ENCODE data around the gene FADS6. TPM values are rescaled to one million over a fixed set of nuclear protein-coding genes. Genes with fewer than 3 reads are reported as not detected.
"Not testable (repeated sequence)": the region's sequence is repeated elsewhere in the genome, so short reads cannot be mapped to it uniquely, and the experiment has no call there.

Gene FADS6
- polyA plus RNA-seq, 3 donors = not detected

- Mint-ChIP-seq H3K9me3 (peaks cover 0 to 13% (median 2%) of the 10 kb centered on the region in 7 donors), H3K36me3 (no peaks in the 10 kb centered on the region), H3K27ac (no peak overlapping the region), H3K27me3 (ENCODE audit: low read depth in 3 of 3) (peaks cover 25 to 32% (median 30%) of the 10 kb centered on the region in 3 donors), H3K4me3 (no peak overlapping the region), H3K4me1 (peaks cover 4% of the 10 kb centered on the region)
- Histone ChIP-seq H3K27me3 (ENCODE audit: control insufficient read depth in 2 of 2, insufficient read depth in 2 of 2, low read length in 2 of 2) (peaks cover 0 to 11% of the 10 kb centered on the region in 2 donors), H3K79me2 (ENCODE audit: insufficient read depth, low read length) (no peaks in the 10 kb centered on the region), H3K4me1 (ENCODE audit: control insufficient read depth in 1 of 2, insufficient read depth in 2 of 2, low read length in 2 of 2) (no peaks in the 10 kb centered on the region), H3K9me3 (replicated peaks in 1 of 2; ENCODE audit: control insufficient read depth in 1 of 2, insufficient read depth in 1 of 2, low read length in 2 of 2) (no peaks in the 10 kb centered on the region), H2AFZ (ENCODE audit: insufficient read depth, low read depth, low read length, poor library complexity, severe bottlenecking) (no peak overlapping the region), H3K4me2 (replicated peaks; ENCODE audit: extremely low read depth, low read length, poor library complexity, severe bottlenecking) (no peak overlapping the region), H3K4me3 (replicated peaks in 1 of 3; ENCODE audit: low read depth in 2 of 3, low read length in 3 of 3) (no peak overlapping the region), H4K20me1 (ENCODE audit: insufficient read depth, low read length) (no peaks in the 10 kb centered on the region), H3K27ac (ENCODE audit: low read depth in 1 of 2, low read length in 2 of 2) (no peak overlapping the region), H3K36me3 (replicated peaks in 1 of 2; ENCODE audit: control insufficient read depth in 1 of 2, insufficient read depth in 2 of 2, low read length in 2 of 2) (no peaks in the 10 kb centered on the region), H3K9ac (ENCODE audit: insufficient read depth, low read length, poor library complexity, severe bottlenecking) (no peak overlapping the region)
- 97% methylated on average over 29 of the region's 34 CpGs for WGBS (ENCODE audit: insufficient coverage)
- no peak for DNase-seq
- no peak for TF ChIP-seq CTCF (IDR thresholded peaks at IDR 0.05)
- intact Hi-C loops (cut with micrococcal nuclease) = no loop called here
Measured at GRCh38 chr17:74907012-74907411, 13.6 kb upstream of the FADS6 start.

GRCh38 chr17:74906214-74906793, 12.9 kb upstream of the FADS6 start:
- H3K4me2 ChIP-seq (replicated peaks; ENCODE audit: extremely low read depth, low read length, poor library complexity, severe bottlenecking); H3K27ac Mint-ChIP-seq; H3K4me3 Mint-ChIP-seq; H4K20me1 ChIP-seq (ENCODE audit: insufficient read depth, low read length); H3K9me3 ChIP-seq (replicated peaks in 1 of 2; ENCODE audit: control insufficient read depth in 1 of 2, insufficient read depth in 1 of 2, low read length in 2 of 2); H3K9ac ChIP-seq (ENCODE audit: insufficient read depth, low read length, poor library complexity, severe bottlenecking); H3K4me1 Mint-ChIP-seq; DNase-seq; H2AFZ ChIP-seq (ENCODE audit: insufficient read depth, low read depth, low read length, poor library complexity, severe bottlenecking); intact Hi-C loops (cut with micrococcal nuclease); H3K27ac ChIP-seq (ENCODE audit: low read depth in 1 of 2, low read length in 2 of 2); H3K36me3 ChIP-seq (replicated peaks in 1 of 2; ENCODE audit: control insufficient read depth in 1 of 2, insufficient read depth in 2 of 2, low read length in 2 of 2); H3K79me2 ChIP-seq (ENCODE audit: insufficient read depth, low read length); H3K4me1 ChIP-seq (ENCODE audit: control insufficient read depth in 1 of 2, insufficient read depth in 2 of 2, low read length in 2 of 2); H3K36me3 Mint-ChIP-seq; H3K4me3 ChIP-seq (replicated peaks in 1 of 3; ENCODE audit: low read depth in 2 of 3, low read length in 3 of 3): not testable (repeated sequence)
- H3K27me3 ChIP-seq (ENCODE audit: control insufficient read depth in 2 of 2, insufficient read depth in 2 of 2, low read length in 2 of 2) = peaks cover 0 to 15% of the 10 kb centered on the region in 2 donors
- H3K27me3 Mint-ChIP-seq (ENCODE audit: low read depth in 3 of 3) = peaks cover 25 to 36% (median 36%) of the 10 kb centered on the region in 3 donors
- 94% methylated on average over 2 of the region's 6 CpGs for WGBS (ENCODE audit: insufficient coverage)
- H3K9me3 Mint-ChIP-seq = peaks cover 0 to 13% (median 2%) of the 10 kb centered on the region in 7 donors

Data from CD14-positive monocyte (primary cell).